ENCODE measurements around the gene GGCX.

The GGCX gene

DNA sequence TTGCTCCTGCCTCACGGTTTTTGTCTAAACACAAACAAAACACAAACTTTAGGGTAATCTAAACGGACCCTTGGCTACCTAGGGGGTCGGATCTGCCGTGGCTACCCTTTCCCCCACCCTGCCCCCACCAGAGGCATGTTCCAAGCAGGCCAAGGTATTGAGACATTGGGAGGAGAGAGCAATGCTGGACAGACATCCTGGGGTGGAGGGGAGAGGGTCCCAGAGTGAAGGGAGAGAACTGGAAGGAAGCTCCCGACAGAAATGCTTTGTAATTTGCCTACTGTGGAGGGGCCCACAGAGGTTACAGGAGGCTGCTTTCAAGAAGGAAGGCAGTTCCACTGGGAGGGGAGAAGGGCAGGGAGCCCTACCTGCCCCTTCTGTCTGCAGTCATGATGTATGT is 36.3 kb downstream of the GGCX start:
- H3K4me3 ChIP-seq (replicated peaks in 1 of 2; ENCODE audit: low read depth in 2 of 2, low read length in 2 of 2): no peak overlapping the region
- TF ChIP-seq, protein P1, sequence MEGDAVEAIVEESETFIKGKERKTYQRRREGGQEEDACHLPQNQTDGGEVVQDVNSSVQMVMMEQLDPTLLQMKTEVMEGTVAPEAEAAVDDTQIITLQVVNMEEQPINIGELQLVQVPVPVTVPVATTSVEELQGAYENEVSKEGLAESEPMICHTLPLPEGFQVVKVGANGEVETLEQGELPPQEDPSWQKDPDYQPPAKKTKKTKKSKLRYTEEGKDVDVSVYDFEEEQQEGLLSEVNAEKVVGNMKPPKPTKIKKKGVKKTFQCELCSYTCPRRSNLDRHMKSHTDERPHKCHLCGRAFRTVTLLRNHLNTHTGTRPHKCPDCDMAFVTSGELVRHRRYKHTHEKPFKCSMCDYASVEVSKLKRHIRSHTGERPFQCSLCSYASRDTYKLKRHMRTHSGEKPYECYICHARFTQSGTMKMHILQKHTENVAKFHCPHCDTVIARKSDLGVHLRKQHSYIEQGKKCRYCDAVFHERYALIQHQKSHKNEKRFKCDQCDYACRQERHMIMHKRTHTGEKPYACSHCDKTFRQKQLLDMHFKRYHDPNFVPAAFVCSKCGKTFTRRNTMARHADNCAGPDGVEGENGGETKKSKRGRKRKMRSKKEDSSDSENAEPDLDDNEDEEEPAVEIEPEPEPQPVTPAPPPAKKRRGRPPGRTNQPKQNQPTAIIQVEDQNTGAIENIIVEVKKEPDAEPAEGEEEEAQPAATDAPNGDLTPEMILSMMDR (IDR thresholded peaks at IDR 0.05; ENCODE audit: low read depth, low read length): no peak

DNA sequence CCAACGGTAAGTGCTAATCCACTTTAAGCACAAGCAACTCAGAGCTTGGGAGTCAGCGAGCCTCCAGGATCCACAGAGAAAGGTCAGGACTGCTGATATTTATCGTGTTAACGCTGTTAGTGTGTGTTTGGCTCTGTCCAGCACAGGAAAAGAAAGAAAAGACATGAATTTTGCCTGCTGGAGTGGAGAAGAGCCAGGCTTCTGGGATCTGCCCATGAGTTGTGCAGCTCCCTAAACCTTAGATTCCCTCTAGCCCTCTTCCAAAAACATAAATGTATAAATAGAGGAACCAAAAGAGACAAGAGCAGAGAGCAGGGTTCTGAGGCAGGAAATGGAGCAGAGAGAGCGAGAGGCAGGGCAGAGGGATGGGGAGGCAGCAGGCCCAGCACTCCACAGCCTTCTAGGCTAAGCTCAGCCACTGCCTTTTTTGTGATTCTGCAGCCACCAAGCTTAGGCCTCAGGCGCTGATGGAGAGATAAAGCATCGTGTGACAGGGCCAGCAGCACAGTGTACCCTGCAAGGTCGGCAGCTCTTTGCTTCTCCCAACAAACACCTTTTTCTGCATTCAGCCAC is 36.9 kb downstream of the GGCX start:
- no peak overlapping the region for H3K4me3 ChIP-seq (replicated peaks in 1 of 2; ENCODE audit: low read depth in 2 of 2, low read length in 2 of 2)
- TF ChIP-seq, protein P1 (IDR thresholded peaks at IDR 0.05; ENCODE audit: low read depth, low read length): no peak
- DNase-seq (ENCODE audit: low read depth in 2 of 2): peak in 1 of 2 donors; percentile 51

More for the DNA sequence above, 36.3 kb downstream of the GGCX start:
- no peak for DNase-seq (ENCODE audit: low read depth in 2 of 2)

DNA sequence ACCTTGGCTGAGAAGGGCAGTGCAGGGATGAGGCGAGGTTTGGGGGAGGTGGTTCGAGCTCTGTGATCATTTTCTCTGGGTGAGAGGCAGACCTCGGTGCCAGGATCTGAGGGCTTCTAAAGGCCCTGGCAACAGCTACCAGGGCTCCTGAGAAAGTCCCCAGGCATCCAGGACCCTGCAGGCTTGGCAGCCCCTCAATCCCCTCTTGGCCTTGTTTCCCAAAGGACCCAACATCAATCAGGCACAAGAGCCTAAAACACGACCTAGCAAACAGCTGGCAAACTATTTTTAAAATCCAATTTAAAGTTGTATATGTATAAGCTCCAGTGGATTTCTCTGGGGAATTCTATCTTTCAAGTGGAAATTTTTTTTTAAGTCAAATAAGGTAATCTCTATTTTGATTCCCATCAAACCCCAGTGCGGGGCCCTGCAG is 37.4 kb downstream of the GGCX start:
- H3K4me3 ChIP-seq (replicated peaks in 1 of 2; ENCODE audit: low read depth in 2 of 2, low read length in 2 of 2): no peak overlapping the region
- no peak for DNase-seq (ENCODE audit: low read depth in 2 of 2)
- TF ChIP-seq, protein P1 (IDR thresholded peaks at IDR 0.05; ENCODE audit: low read depth, low read length): no peak

DNA sequence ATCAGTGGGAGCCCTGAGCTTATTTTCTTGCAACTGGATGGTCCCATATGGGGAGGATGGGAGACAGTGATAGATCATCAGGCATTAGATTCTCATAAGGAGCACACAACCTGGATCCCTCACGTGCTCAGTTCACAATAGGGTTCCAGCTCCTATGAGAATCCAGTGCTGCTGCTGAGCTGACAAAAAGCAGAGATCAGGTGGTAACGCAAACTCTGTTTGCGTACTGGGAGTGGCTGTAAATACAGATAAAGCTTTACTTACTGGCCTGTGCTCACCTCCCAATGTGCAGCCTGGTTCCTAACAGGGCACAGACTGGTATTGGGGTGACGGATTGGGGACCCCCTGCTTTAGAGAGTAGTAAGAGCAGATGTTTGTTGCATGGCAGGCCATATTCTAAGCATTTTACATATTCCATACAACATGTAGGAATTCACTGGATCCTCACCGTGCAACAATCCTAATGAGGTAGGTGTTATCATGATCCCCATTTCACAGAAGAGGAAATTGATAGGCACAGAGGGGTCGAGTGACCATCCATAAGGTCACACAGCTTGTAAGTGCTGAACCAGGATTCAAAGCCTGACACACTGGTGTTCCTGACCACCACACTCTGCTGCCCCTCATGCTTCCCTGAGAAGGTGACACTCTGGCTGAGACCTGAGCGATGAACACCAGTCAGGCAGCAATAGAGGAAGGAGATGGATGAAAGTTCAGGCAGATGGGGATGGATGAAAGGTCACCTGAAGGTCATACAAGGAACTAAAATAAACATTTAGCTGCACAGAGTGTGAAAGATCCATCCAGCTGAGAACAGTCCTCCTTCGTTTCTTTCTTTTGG is 38.0 kb downstream of the GGCX start:
- H3K4me3 ChIP-seq (replicated peaks in 1 of 2; ENCODE audit: low read depth in 2 of 2, low read length in 2 of 2): no peak overlapping the region
- TF ChIP-seq, protein P1 (IDR thresholded peaks at IDR 0.05; ENCODE audit: low read depth, low read length): no peak
- DNase-seq (ENCODE audit: low read depth in 2 of 2): no peak

DNA sequence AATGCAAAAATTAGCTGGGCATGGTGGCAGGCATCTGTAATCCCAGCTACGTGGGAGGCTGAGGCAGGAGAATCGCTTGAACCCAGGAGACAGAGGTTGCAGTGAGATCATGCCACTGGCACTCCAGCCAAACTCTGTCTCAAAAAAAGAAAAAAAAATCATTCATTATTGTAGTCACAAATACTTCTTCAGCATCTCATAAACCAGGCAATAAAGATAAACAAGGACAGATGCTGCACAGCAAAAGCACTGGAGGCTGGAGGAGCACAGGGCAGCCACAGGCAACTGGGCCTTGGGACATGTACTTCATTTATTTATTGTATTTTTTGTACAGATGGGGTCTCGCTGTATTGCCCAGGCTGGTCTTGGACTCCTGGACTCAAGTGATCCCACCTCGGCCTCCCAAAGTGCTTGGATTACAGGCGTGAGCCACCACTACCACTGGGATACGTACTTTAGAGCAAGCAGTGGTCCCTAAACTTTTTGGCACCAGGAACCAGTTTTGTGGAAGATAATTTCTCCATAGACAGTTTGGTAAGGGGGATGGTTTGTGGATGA is 39.1 kb downstream of the GGCX start:
- no peak overlapping the region for H3K4me3 ChIP-seq (replicated peaks in 1 of 2; ENCODE audit: low read depth in 2 of 2, low read length in 2 of 2)
- no peak for DNase-seq (ENCODE audit: low read depth in 2 of 2)
- TF ChIP-seq, protein P1 (IDR thresholded peaks at IDR 0.05; ENCODE audit: low read depth, low read length): no peak

DNA sequence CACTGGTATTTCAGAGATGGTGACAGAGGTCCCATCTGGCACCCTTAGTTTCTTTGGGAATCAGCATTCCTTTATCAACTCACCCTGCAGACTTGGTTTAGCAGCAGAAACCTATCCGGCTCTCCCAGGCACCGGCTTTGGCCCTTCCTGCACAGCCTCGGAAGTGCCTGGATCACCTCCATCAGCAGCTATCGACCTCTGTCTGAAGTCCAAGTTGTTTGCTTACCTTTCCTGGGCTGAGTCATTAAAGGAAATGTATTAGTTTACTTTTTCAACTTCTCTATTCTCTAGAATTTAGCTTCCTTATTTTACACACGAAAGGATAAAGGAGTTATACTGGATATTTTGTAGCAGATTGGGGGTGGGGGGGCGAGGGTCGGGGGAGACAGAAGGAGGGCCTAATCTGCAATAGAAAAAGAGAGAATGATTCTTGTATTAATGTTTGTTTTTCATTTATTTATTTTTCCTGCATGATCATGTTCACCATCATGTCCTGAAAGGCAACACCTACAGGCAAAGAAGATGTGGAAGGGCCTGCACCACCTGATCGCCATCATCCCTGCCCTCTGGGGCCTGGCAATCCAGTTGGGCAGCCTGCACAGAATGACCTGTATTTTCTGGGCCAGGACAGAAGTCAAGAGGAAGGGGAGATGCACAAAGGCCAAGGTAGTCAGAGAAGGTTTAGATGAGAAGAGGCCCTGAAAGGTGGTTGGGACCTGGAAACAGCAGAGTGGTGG is 44.5 kb downstream of the GGCX start:
- H3K4me3 ChIP-seq (replicated peaks in 1 of 2; ENCODE audit: low read depth in 2 of 2, low read length in 2 of 2): no peak overlapping the region
- TF ChIP-seq, protein P1 (IDR thresholded peaks at IDR 0.05; ENCODE audit: low read depth, low read length): no peak
- no peak for DNase-seq (ENCODE audit: low read depth in 2 of 2)
